ENCODE measurements around the gene MANF.

Gene MANF

DNA sequence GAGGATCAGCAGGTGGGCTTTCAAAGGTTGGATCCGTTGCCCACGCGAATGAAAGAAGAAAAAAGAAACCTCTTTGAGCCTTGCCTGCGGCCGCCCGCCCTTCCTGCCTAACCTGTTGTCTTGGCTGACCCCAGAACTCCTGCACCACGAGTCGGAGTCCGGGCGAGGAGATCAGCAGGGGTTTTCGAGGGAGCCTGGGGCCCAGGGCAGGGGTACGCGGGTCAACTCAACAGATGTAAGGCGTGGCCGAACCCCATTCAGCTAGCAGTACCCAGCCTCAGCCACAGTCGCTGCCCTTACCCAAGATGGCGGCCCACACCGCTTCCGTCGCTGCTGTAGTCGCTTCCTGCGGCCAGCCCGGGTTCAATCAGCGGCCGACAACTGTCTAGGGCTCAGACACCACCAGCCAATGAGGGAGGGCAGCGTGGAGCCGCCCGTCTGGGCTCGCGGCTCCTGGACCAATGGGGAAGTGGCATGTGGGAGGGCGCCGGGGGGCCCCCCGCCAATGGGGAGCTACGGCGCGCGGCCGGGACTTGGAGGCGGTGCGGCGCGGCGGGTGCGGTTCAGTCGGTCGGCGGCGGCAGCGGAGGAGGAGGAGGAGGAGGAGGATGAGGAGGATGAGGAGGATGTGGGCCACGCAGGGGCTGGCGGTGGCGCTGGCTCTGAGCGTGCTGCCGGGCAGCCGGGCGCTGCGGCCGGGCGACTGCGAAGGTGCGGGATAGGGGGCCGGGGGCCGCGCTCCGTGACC lies at the start of gene MANF:
TSS of gene MANF (plus strand) at position 566 of the 748 bp plus-strand sequence. CDS start at position 618, 52 bp downstream.
- peak within 1 kb of the TSS; percentile 68 for H2AFZ ChIP-seq (ENCODE audit: low read depth)
- no peaks in the 10 kb centered on the region for H3K27me3 ChIP-seq (ENCODE audit: insufficient read depth, low read depth)
- H3K4me1 ChIP-seq (ENCODE audit: low read depth, poor library complexity, severe bottlenecking): peaks cover 38% of the 10 kb centered on the region
- no peaks in the 10 kb centered on the region for H4K20me1 ChIP-seq (ENCODE audit: insufficient read depth)
- peaks cover 37% of the 10 kb centered on the region for H3K79me2 ChIP-seq (ENCODE audit: insufficient read depth, low read depth)
- peak within 1 kb of the TSS; percentile 89 for H3K9ac ChIP-seq
- no peaks in the 10 kb centered on the region for H3K36me3 ChIP-seq (ENCODE audit: insufficient read depth)
- peak within 1 kb of the TSS; percentile 76 for H3K4me2 ChIP-seq
- TF ChIP-seq, protein P1, sequence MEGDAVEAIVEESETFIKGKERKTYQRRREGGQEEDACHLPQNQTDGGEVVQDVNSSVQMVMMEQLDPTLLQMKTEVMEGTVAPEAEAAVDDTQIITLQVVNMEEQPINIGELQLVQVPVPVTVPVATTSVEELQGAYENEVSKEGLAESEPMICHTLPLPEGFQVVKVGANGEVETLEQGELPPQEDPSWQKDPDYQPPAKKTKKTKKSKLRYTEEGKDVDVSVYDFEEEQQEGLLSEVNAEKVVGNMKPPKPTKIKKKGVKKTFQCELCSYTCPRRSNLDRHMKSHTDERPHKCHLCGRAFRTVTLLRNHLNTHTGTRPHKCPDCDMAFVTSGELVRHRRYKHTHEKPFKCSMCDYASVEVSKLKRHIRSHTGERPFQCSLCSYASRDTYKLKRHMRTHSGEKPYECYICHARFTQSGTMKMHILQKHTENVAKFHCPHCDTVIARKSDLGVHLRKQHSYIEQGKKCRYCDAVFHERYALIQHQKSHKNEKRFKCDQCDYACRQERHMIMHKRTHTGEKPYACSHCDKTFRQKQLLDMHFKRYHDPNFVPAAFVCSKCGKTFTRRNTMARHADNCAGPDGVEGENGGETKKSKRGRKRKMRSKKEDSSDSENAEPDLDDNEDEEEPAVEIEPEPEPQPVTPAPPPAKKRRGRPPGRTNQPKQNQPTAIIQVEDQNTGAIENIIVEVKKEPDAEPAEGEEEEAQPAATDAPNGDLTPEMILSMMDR (conservative IDR thresholded peaks at IDR 0.05; ENCODE audit: low read depth, low read length): no peak
- H3K27ac ChIP-seq: peak within 1 kb of the TSS; percentile 81
- H3K4me3 ChIP-seq (IDR thresholded peaks at IDR 0.05; ENCODE audit: insufficient read depth, low read depth, low read length): no peak within 1 kb of the TSS

- no peak overlapping the region for H3K4me3 ChIP-seq (IDR thresholded peaks at IDR 0.05; ENCODE audit: insufficient read depth, low read depth, low read length)
- no peaks in the 10 kb centered on the region for H3K79me2 ChIP-seq (ENCODE audit: insufficient read depth, low read depth)
- H2AFZ ChIP-seq (ENCODE audit: low read depth): no peak overlapping the region
- H4K20me1 ChIP-seq (ENCODE audit: insufficient read depth): no peaks in the 10 kb centered on the region
- H3K36me3 ChIP-seq (ENCODE audit: insufficient read depth): no peaks in the 10 kb centered on the region
- no peaks in the 10 kb centered on the region for H3K4me1 ChIP-seq (ENCODE audit: low read depth, poor library complexity, severe bottlenecking)
- TF ChIP-seq, protein P1 (conservative IDR thresholded peaks at IDR 0.05; ENCODE audit: low read depth, low read length): no peak
- no peak overlapping the region for H3K27ac ChIP-seq
- H3K27me3 ChIP-seq (ENCODE audit: insufficient read depth, low read depth): no peaks in the 10 kb centered on the region
- no peak overlapping the region for H3K4me2 ChIP-seq
- no peak overlapping the region for H3K9ac ChIP-seq
Observed at GRCh38 chr3:51336261-51336660, 48.8 kb upstream of the MANF start.

- no peak overlapping the region for H3K9ac ChIP-seq
- TF ChIP-seq, protein P1 (conservative IDR thresholded peaks at IDR 0.05; ENCODE audit: low read depth, low read length): no peak
- H3K4me1 ChIP-seq (ENCODE audit: low read depth, poor library complexity, severe bottlenecking): no peaks in the 10 kb centered on the region
- H3K36me3 ChIP-seq (ENCODE audit: insufficient read depth): no peaks in the 10 kb centered on the region
- no peaks in the 10 kb centered on the region for H3K79me2 ChIP-seq (ENCODE audit: insufficient read depth, low read depth)
- no peaks in the 10 kb centered on the region for H4K20me1 ChIP-seq (ENCODE audit: insufficient read depth)
- no peak overlapping the region for H3K4me3 ChIP-seq (IDR thresholded peaks at IDR 0.05; ENCODE audit: insufficient read depth, low read depth, low read length)
- no peak overlapping the region for H2AFZ ChIP-seq (ENCODE audit: low read depth)
- H3K27ac ChIP-seq: no peak overlapping the region
- no peak overlapping the region for H3K4me2 ChIP-seq
- no peaks in the 10 kb centered on the region for H3K27me3 ChIP-seq (ENCODE audit: insufficient read depth, low read depth)
Observed at GRCh38 chr3:51337666-51338065, 47.4 kb upstream of the MANF start.

DNA sequence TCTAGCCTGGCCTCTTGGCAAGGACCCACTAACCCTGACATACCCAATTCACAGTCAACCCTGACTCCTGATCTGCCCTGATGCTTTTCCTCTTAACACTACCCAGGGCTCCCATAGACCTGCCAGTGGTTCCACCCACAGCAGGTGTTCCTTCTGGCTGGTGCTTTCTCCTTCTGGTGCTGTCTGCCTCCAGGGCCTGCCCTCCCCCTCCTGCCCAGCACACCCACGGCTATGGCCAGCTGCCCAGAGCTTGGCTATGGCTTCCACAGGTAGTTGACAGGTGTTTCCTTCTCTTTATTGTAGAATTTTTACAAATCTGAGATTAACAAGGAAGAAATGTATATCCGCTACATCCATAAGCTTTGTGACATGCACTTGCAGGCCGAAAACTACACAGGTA lies 46.5 kb upstream of the MANF start:
- no peak overlapping the region for H3K4me2 ChIP-seq
- H4K20me1 ChIP-seq (ENCODE audit: insufficient read depth): no peaks in the 10 kb centered on the region
- TF ChIP-seq, protein P1 (conservative IDR thresholded peaks at IDR 0.05; ENCODE audit: low read depth, low read length): no peak
- no peak overlapping the region for H3K9ac ChIP-seq
- no peak overlapping the region for H3K27ac ChIP-seq
- no peaks in the 10 kb centered on the region for H3K79me2 ChIP-seq (ENCODE audit: insufficient read depth, low read depth)
- H3K27me3 ChIP-seq (ENCODE audit: insufficient read depth, low read depth): no peaks in the 10 kb centered on the region
- H3K4me1 ChIP-seq (ENCODE audit: low read depth, poor library complexity, severe bottlenecking): no peaks in the 10 kb centered on the region
- no peak overlapping the region for H2AFZ ChIP-seq (ENCODE audit: low read depth)
- no peaks in the 10 kb centered on the region for H3K36me3 ChIP-seq (ENCODE audit: insufficient read depth)
- H3K4me3 ChIP-seq (IDR thresholded peaks at IDR 0.05; ENCODE audit: insufficient read depth, low read depth, low read length): no peak overlapping the region
